Bronchial epithelial cell (primary cell): ENCODE measurements around the gene LRRIQ3. TPM values are rescaled to one million over a fixed set of nuclear protein-coding genes. Genes with fewer than 3 reads are reported as not detected.

Experiments
- DNase-seq: peaks from one replicate; pipeline ENCODE4 v3.0.0-alpha.2; 2010; ENCODE audit warnings: low read depth
- FAIRE-seq: peaks from 2 replicates; lab custom pipeline; 2011; peaks lifted over from hg19 to GRCh38; lab: Jason Lieb, UNC
- H3K27me3 ChIP-seq: 2 replicates; pipeline ENCODE4 v1.5.1; 2011; ENCODE audit warnings: low read length; ENCODE audit not compliant: control insufficient read depth, insufficient read depth
- H3K36me3 ChIP-seq: 2 replicates; pipeline ENCODE4 v1.5.1; 2011; ENCODE audit warnings: low read length; ENCODE audit not compliant: control insufficient read depth, insufficient read depth
- H3K4me3 ChIP-seq: 2 replicates; pipeline ENCODE4 v1.5.1; 2011; ENCODE audit warnings: mild to moderate bottlenecking, low read depth, low read length, control low read depth
- CTCF ChIP-seq: IDR thresholded peaks from 2 replicates; pipeline ENCODE4 v1.5.1; 2011; ENCODE audit warnings: mild to moderate bottlenecking, moderate library complexity, low read length, control low read depth, inconsistent platforms; ENCODE audit not compliant: insufficient read depth, severe bottlenecking
- total RNA-seq: library from RNA; depleted of rRNA; stranded (reverse); fragments of >200 nt; gene quantifications from 2 replicates; pipeline ENCODE4 v1.2.1, GENCODE V29; 2014

LRRIQ3 gene
- total RNA-seq, 1 donor from 2014 or later = 0.53 TPM

DNA sequence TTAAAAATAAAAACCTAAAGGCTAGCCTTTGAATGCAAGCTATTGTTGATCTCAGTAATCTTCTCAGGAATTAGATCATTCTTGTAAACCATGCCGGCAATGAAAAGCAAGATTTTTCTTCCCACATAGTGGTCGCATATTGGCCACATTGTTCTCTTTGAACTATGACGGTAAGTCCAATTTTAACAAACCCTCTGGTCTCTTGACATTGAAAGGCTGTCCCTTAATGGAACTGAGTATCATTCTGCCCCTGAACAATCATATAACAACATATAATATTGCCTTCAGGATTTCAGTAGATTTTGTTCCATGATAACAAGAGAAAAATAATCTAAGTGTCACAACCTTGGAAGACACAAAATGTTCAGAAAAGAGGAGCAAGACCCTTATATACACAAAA is 38.5 kb upstream of the LRRIQ3 start:
- TF ChIP-seq CTCF = no peak
- Histone ChIP-seq H3K27me3 (no peaks in the 10 kb centered on the region), H3K36me3 (no peaks in the 10 kb centered on the region), H3K4me3 (no peak overlapping the region)
- DNase-seq = no peak
- FAIRE-seq = no peak

DNA sequence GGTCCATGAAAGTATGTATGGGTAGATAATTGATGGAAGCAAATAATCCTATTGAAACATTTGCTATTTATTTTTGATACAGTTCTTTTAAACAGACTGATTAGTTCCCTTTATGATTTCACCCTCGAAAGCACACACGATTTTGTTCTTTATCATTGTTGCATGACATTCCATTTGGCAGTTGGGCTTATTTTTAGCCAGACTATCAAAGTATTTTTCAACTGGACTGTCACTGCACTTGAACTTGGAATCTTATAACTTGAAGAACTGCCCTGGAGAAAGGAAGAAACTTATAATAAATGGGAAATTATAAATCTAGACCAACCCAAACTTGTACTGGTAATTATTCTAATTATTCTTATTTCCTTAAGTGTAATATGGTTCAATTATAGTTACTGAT is 37.2 kb upstream of the LRRIQ3 start, which contains the start of gene TNNI3K:
TNNI3K (plus strand) TSS at position 235 of the 400 bp plus-strand sequence; CDS start at position 300, 65 bp downstream.
- no peak for FAIRE-seq
- H3K27me3 ChIP-seq = no peaks in the 10 kb centered on the region
- no peak for TF ChIP-seq CTCF

GRCh38 chr1:74223453-74223852 is 25.5 kb upstream of the LRRIQ3 start:
- FAIRE-seq (peak; percentile 60), DNase-seq (no peak)
- no peak overlapping the region for H3K4me3 ChIP-seq
- TF ChIP-seq CTCF = no peak
- no peaks in the 10 kb centered on the region for H3K27me3 ChIP-seq
- H3K36me3 ChIP-seq = no peaks in the 10 kb centered on the region

More for the DNA sequence above, 37.2 kb upstream of the LRRIQ3 start, which contains the start of gene TNNI3K:
- no peak for DNase-seq
- no peaks in the 10 kb centered on the region for H3K36me3 ChIP-seq
- no peak within 1 kb of the TSS for H3K4me3 ChIP-seq

GRCh38 chr1:74222701-74223100 is 24.7 kb upstream of the LRRIQ3 start:
- no peak for TF ChIP-seq CTCF
- Histone ChIP-seq H3K4me3 (no peak overlapping the region), H3K36me3 (no peaks in the 10 kb centered on the region), H3K27me3 (no peaks in the 10 kb centered on the region)
- FAIRE-seq (no peak), DNase-seq (peak; percentile 61)

DNA sequence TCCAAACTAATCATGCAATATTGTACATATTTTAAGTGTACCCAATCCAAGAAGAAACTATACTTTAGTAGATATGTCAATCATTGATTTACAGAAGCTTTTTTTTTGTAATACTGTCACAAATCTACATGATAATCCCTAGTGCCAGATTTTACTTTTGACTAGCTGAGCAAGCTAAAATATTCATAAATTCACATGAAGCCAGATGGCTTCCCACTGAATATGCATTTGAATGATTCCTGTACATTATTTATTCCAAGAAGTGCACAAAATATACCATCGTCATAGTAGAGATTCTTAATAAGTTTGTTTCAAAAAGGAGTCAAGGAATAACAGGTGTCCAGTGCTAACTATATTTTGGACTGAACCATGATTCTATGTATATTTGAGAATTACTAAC is 17.3 kb upstream of the LRRIQ3 start:
- H3K4me3 ChIP-seq = no peak overlapping the region
- no peak for TF ChIP-seq CTCF
- DNase-seq (no peak), FAIRE-seq (no peak)
- no peaks in the 10 kb centered on the region for H3K36me3 ChIP-seq
- H3K27me3 ChIP-seq = no peaks in the 10 kb centered on the region

- no peaks in the 10 kb centered on the region for H3K36me3 ChIP-seq
- no peak overlapping the region for H3K4me3 ChIP-seq
- H3K27me3 ChIP-seq = no peaks in the 10 kb centered on the region
- no peak for FAIRE-seq
- no peak for TF ChIP-seq CTCF
- DNase-seq = peak; percentile 2
Observed at GRCh38 chr1:74205266-74205665, 7.3 kb upstream of the LRRIQ3 start.
